Stomach (tissue), 9 donors: ENCODE results near the gene AMBP. TPM values are rescaled to one million over a fixed set of nuclear protein-coding genes. Genes with fewer than 3 reads are reported as not detected.

Experiments used
- DNase-seq, 2 donors: peaks; one replicate each; pipeline versions ENCODE4 v3.0.0 to v3.0.0-alpha.2; 2013 to 2019
- H3K27ac ChIP-seq, 5 donors: fragments of 200-600 bp in 4 of 5; sonication (generic) in 4 of 5; one replicate each; pipeline ENCODE4 v1.5.1; 2013 to 2019; ENCODE audit warnings: mild to moderate bottlenecking in 1 of 5, moderate library complexity in 1 of 5
- H3K27me3 ChIP-seq, 3 donors: fragments of 200-600 bp; sonication (generic); one replicate each; pipeline ENCODE4 v1.5.1; 2017 to 2019; ENCODE audit warnings: mixed run types in 1 of 3
- H3K36me3 ChIP-seq, 4 donors: fragments of 200-600 bp; sonication (generic); 1 replicate in 3 of 4; 2 replicates in 1 of 4; pipeline ENCODE4 v1.5.1; 2016 to 2019
- H3K4me1 ChIP-seq, 4 donors: fragments of 200-600 bp; sonication (generic); one replicate each; pipeline ENCODE4 v1.5.1; 2016 to 2019
- H3K4me3 ChIP-seq, 4 donors: fragments of 200-600 bp; sonication (generic) in 3 of 4; one replicate each; pipeline ENCODE4 v1.5.1; 2016 to 2019; ENCODE audit warnings: mild to moderate bottlenecking in 1 of 4
- H3K9me3 ChIP-seq, 4 donors: fragments of 200-600 bp; sonication (generic); one replicate each; pipeline ENCODE4 v1.5.1; 2016 to 2019
- EP300 ChIP-seq: sonication (generic); formaldehyde crosslinking; IDR thresholded peaks from one replicate; pipeline ENCODE4 v1.6.1; 2017; ENCODE audit warnings: antibody characterized with exemption
- POLR2A ChIP-seq, 4 donors: fragments of 450-650 bp; IDR thresholded peaks; one replicate each; pipeline ENCODE4 v1.6.1; 2016; ENCODE audit warnings: antibody characterized with exemption in 4 of 4, control low read depth in 2 of 4, mild to moderate bottlenecking in 1 of 4, moderate library complexity in 1 of 4
- POLR2AphosphoS5 ChIP-seq, 3 donors: sonication (generic); formaldehyde crosslinking; IDR thresholded peaks; one replicate each; pipeline ENCODE4 v1.6.1; 2016; ENCODE audit warnings: antibody characterized with exemption in 3 of 3
- WGBS, 5 donors: extraction: QIAGEN DNeasy Blood & Tissue Kit in 3 of 5; methylation state at CpG; one replicate each; pipeline versions ENCODE4 v1.1.5 to v1.1.7; 2013 to 2018; 5-methylcytosine and 5-hydroxymethylcytosine counted together
- intact Hi-C: fragments of 100-400 bp; cut with DNase I; formaldehyde crosslinking; loops from one replicate; pipeline ENCODE4 v1.15.1; 2023; ENCODE audit warnings: low total_unique reads
- polyA plus RNA-seq, 3 donors: library from polyadenylated mRNA; stranded (reverse); fragments of 200-250 nt; gene quantifications; one replicate each; pipeline ENCODE4 v1.2.3, GENCODE V29; 2013
- total RNA-seq, 5 donors: library from RNA; depleted of rRNA; stranded (reverse); fragments of >200 nt; gene quantifications; one replicate each; pipeline versions ENCODE4 v1.1.0 to v1.2.3, GENCODE V29; 2014 to 2016
- TF ChIP-seq, protein P1 (sequence below), 7 experiments: fragments of 450-650 bp in 4 of 7; fragments of 200-600 bp in 3 of 7; sonication (generic) in 3 of 7; IDR thresholded peaks; one replicate each; pipeline ENCODE4 v1.5.1; 2016 to 2019; ENCODE audit warnings: antibody characterized with exemption in 7 of 7, control low read depth in 2 of 7, mild to moderate bottlenecking in 1 of 7
- donor health status: healthy with polysubstance abuse.
- donor health status: Bipolar disorder and iron deficiency.
- donor health status: healthy.

AMBP gene
- total and polyA plus RNA-seq, 8 donors = 0.89 to 3.3 (median 2.5) TPM; not detected in 2

DNA sequence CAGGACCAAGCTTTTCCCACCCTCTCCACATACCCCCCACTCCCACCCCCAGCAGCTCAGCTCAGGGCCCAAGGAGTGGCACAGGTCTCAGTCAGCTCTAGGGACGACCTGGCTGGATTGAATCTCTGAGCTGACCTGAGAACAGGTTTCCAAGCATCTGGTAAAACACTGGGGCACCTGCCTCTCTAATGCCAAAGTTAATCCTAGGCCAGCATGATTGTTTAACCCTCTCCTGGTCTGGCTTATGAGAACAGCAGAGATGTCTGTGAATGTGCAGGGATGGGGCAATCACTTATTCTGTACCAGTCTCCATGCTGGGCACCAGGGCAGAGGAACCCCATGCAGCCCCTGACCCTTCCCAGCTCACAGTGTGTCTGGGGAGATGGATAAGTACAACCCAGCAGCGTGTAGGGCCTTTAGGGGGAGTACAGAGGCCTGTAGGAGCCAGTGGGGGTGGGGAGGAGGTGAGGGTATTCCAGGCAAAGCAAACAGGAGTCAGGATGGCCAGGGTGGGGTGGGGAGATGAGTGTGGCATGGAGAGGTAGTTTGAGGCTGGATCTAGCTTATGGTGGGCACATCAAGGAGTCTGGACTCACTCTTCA is 21.7 kb upstream of the AMBP start:
- Histone ChIP-seq H3K27ac (no peak overlapping the region), H3K4me1 (peaks cover 7 to 31% (median 27%) of the 10 kb centered on the region in 4 donors), H3K36me3 (peaks cover 0 to 6% (median 4%) of the 10 kb centered on the region in 4 donors), H3K4me3 (no peak overlapping the region), H3K27me3 (peaks cover 0 to 35% (median 8%) of the 10 kb centered on the region in 3 donors), H3K9me3 (peaks cover 0 to 10% (median 7%) of the 10 kb centered on the region in 4 donors)
- DNase-seq = peak in 1 of 2 donors; percentile 52
- intact Hi-C loops = no loop called here
- TF ChIP-seq, protein P1, sequence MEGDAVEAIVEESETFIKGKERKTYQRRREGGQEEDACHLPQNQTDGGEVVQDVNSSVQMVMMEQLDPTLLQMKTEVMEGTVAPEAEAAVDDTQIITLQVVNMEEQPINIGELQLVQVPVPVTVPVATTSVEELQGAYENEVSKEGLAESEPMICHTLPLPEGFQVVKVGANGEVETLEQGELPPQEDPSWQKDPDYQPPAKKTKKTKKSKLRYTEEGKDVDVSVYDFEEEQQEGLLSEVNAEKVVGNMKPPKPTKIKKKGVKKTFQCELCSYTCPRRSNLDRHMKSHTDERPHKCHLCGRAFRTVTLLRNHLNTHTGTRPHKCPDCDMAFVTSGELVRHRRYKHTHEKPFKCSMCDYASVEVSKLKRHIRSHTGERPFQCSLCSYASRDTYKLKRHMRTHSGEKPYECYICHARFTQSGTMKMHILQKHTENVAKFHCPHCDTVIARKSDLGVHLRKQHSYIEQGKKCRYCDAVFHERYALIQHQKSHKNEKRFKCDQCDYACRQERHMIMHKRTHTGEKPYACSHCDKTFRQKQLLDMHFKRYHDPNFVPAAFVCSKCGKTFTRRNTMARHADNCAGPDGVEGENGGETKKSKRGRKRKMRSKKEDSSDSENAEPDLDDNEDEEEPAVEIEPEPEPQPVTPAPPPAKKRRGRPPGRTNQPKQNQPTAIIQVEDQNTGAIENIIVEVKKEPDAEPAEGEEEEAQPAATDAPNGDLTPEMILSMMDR (IDR thresholded peaks at IDR 0.05) = no peak
- TF ChIP-seq POLR2A (IDR thresholded peaks at IDR 0.05) (no peak), POLR2AphosphoS5 (IDR thresholded peaks at IDR 0.05) (no peak), EP300 (no peak)
- WGBS, 5 donors = 51 to 85% (median 60%) methylated on average over 1 to 2 of the region's 2 CpGs

DNA sequence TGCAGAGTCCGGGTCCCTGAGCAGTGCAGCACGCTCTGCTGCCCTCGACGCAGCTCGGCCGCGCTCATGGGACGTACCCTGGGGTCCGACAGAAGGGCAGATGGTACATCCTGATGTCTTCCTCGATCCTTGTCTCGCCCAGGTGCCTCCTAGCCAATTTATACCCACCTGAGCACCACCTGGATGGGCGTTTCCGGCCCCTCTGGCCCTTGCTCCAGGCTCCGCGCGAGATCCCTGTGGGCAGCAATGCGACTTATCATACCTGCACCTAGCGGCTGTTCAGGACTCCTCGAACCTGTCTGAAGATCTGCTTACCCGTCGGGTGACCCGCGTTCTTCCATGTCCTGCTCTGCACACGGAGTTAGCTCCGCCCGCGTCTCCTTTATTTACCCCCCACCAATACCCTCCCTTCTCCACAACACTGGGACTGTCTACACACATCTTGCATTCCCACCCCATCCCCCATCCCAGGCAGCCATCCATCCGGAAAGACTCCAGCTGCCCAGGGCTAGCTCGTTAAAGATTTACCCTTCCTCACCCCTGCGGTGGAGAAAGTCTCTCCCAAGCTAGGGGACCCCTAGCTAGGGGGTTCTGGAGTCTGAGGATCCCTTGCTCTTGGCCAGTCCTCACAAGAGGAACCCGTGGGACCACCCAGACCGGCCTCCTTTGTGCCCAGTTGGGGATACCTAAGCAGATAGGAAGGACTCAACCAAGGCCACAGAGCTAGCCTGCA is 21.0 kb upstream of the AMBP start, which contains the start of gene KIF12:
KIF12 (minus strand) TSS at position 357 of the 733 bp plus-strand sequence; CDS start at position 341, 16 bp downstream.
- peak within 1 kb of the TSS; percentile 32 to 62 (median 48) for H3K27ac ChIP-seq

DNA sequence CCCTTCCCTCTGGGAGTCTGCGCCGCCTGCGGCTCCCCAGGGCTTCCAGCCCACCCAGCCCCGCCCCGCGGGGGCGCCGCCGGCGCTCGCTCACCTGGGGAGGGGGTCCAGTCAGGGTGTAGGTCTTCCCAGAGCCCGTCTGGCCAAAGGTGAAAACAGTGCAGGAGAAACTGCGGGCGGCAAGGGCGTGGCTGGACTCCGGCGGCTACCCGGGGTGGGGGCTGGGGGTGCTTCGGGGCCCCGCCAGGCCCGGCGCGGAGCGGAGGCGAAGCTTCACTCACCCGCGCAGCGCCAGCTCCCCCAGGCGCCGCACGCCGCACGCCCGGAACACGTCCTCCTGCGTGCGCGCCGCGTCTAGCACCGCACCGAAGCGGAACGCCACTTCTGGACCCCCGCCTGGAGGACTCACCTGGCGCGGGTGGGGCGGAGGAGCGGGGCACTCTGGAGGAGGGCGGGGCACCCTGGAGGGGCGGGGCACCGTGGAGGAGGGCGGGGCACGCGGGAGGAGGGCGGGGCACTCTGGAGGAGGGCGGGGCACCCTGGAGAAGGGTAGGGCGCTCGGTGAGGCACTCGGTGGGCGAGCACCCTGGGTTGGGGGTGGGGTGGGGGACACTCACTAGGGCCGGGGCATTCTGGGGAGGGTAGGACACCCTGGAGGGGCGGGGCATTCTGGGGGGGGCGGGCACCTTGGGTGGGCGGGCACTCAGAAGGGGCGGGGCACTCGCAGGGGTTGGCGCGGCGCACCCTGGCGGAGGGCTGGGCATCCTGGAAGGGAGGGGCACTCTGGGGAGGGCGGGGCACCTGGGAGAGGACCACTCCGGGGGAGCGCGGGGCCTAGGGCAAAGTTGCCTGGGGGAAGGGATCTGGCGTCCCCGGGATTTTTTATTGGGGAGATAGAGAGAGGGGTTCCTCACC is 20.2 kb upstream of the AMBP start:
- Histone ChIP-seq H3K4me1 (peaks cover 7 to 31% (median 27%) of the 10 kb centered on the region in 4 donors), H3K27me3 (peaks cover 0 to 35% (median 8%) of the 10 kb centered on the region in 3 donors), H3K9me3 (peaks cover 0 to 10% (median 7%) of the 10 kb centered on the region in 4 donors), H3K27ac (peak overlapping the region; percentile 32 to 62 (median 48)), H3K36me3 (peaks cover 0 to 12% (median 11%) of the 10 kb centered on the region in 4 donors), H3K4me3 (peak overlapping the region; percentile 49 to 73 (median 54))
- TF ChIP-seq, protein P1 (IDR thresholded peaks at IDR 0.05) = no peak
- TF ChIP-seq POLR2AphosphoS5 (IDR thresholded peaks at IDR 0.05) (no peak), EP300 (no peak), POLR2A (IDR thresholded peaks at IDR 0.05) (no peak)
- intact Hi-C loops = no loop called here
- DNase-seq = peak; percentile 83 to 92
- 0 to 3% (median 1%) methylated on average over 3 to 76 of the region's 77 CpGs for WGBS, 5 donors

More for the DNA sequence above, 21.0 kb upstream of the AMBP start, which contains the start of gene KIF12:
- peaks cover 0 to 10% (median 7%) of the 10 kb centered on the region in 4 donors for H3K9me3 ChIP-seq
- H3K4me3 ChIP-seq = peak within 1 kb of the TSS; percentile 49 to 73 (median 54)
- DNase-seq = peak; percentile 54 to 88
- WGBS, 5 donors = 15 to 28% (median 17%) methylated on average over 29 to 32 of the region's 32 CpGs
- H3K4me1 ChIP-seq = peaks cover 7 to 31% (median 27%) of the 10 kb centered on the region in 4 donors
- peaks cover 0 to 12% (median 9%) of the 10 kb centered on the region in 4 donors for H3K36me3 ChIP-seq
- TF ChIP-seq, protein P1 (IDR thresholded peaks at IDR 0.05) = no peak
- TF ChIP-seq POLR2AphosphoS5 (IDR thresholded peaks at IDR 0.05) = no peak
- TF ChIP-seq POLR2A (IDR thresholded peaks at IDR 0.05) = no peak
- no peak for TF ChIP-seq EP300
- peaks cover 0 to 35% (median 8%) of the 10 kb centered on the region in 3 donors for H3K27me3 ChIP-seq
- intact Hi-C loops = no loop called here
